Left lobe of liver (tissue), 2 donors: ENCODE measurements around the gene CAMTA1. TPM values are rescaled to one million over a fixed set of nuclear protein-coding genes. Genes with fewer than 3 reads are reported as not detected.

Source experiments
- ATAC-seq: fragments of 200-7000 bp; cut with Tn5 transposase; one replicate; pipeline ENCODE4 v1.9.1; 2020; ENCODE audit warnings: mild to moderate bottlenecking, moderate library complexity
- DNase-seq: peaks from one replicate; pipeline ENCODE4 v3.0.0-alpha.2; 2020; ENCODE audit warnings: low spot score
- total RNA-seq: library from RNA; stranded (reverse); gene quantifications from one replicate; pipeline ENCODE4 v1.2.1, GENCODE V29; 2021
- donor health status: DM: no; HTN: no; CAD: no; lungs with moderate emphysema.
- donor health status: DM: no; HTN: yes; CAD: no.

Gene CAMTA1
- total RNA-seq, 1 donor from 2014 or later: 33.6 TPM

GRCh38 chr1:6923012-6923411 lies 137.8 kb downstream of the CAMTA1 start:
- no peak for DNase-seq
- ATAC-seq: no peak

DNA sequence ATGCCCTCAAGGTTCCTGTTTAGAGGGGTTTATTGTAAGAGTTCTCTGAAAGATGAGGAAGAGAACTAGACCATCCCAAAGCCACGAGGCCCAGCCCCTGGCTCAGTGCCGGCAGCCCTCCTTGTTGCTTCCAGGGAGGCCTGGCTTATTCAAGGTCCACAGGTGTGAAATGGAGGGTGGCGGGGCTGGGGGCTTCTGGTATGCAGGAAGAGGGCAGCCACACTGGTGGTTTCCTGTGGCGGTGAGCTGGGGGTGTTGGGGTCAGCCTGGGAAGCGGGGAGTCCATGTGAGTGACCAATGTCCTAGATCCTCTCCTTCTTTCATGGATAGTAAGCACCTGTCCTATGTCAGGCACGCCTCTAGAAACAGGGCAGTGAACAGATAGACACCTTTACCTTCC lies 138.2 kb downstream of the CAMTA1 start:
- no peak for ATAC-seq
- DNase-seq: no peak

DNA sequence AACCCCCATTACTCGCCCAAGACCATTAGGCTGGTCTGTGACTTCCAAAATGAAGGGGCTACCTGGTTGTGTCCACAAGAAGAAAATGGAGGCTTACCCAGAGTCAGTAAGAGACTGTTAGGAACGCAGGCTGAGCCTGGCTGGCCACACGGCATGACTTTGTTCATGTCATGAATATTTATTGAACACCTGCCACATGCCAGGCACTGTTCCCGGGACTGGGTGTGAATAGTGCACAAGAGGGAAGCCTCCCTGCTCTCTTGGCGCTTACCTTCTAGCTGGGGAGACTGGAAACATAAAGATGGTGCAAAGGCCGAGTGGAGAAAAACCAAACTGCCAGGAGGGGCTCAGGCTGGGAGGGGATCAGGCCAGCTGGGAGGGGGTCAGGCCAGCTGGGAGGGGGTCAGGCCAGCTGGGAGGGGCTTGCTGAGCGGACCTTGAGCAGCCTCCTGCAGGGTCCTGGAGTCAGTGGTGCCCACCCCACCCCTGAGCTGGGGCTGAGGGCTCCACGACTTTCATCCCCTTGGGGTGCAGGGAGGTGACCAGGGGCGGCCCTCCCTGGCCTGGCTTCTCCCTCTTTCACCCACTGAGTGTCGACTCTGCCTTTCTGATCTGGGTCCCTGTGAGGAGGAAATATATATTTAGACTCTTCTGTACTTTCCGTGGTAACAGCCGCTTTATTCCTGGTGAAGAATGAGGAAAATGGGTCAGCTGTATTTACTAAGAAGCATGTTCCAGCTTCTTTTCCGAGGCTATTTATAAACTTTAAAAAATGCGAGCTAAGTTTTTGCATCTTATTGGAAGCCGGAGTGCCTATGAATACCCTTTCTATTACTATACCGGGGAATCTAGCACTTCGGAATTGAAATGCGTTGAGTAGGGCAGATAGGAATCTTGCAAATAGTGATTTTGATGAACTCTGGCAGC lies 139.0 kb downstream of the CAMTA1 start:
- no peak for DNase-seq
- no peak for ATAC-seq

GRCh38 chr1:6924891-6925290 lies 139.6 kb downstream of the CAMTA1 start:
- DNase-seq: no peak

GRCh38 chr1:6927626-6928025 lies 142.4 kb downstream of the CAMTA1 start:
- no peak for ATAC-seq
- DNase-seq: no peak

More at GRCh38 chr1:6924891-6925290, 139.6 kb downstream of the CAMTA1 start:
- no peak for ATAC-seq

- ATAC-seq (no peak), DNase-seq (no peak)
Measured at GRCh38 chr1:6928106-6928885, 143.0 kb downstream of the CAMTA1 start.

DNA sequence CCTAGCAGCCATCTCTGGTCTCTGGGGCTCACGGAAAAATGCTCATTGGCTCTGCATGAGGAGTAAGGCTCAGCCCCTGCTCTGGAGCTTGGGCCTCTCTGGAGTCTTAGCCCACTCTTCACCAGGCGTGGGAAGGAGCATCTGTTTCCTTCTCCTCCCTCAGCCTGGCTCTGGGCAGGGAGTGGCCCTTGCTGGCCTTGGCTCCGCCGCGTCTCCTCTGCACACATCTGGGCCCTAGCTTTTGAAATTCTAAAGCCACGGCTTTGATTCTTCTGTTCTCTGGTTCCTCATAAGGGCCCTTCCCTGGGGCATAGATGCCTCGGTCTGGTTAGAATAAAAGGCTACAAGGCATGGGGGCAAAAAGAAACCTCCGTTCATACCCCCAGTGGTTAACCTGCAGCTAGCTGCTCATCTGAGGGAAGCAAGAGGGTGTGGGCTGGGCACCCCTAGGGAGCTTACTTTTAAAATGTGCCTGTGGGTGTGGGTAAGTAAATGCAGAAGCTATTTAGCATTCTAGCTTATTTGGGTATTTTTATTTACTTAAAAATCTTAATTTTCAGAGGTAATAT lies 145.6 kb downstream of the CAMTA1 start:
- ATAC-seq (no peak), DNase-seq (no peak)

- no peak for DNase-seq
- no peak for ATAC-seq
Measured at GRCh38 chr1:6935361-6935883, 150.2 kb downstream of the CAMTA1 start.

- DNase-seq (no peak), ATAC-seq (no peak)
Measured at GRCh38 chr1:6935911-6936690, 150.8 kb downstream of the CAMTA1 start.

DNA sequence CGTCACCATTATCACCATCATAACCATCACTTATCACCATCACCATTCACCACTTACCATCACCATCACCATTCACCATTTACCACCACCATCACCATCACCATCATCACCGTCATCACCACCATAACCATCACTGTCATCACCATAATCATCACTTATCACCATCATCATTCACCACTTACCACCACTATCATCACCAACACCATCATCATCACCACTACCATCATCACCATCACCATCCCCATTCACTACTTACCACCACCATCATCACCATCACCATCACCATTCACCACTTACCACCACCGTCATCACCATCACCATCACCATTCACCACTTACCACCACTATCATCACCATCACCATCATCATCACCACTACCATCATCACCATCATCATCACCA lies 151.8 kb downstream of the CAMTA1 start:
- ATAC-seq: no peak
- DNase-seq: no peak

DNA sequence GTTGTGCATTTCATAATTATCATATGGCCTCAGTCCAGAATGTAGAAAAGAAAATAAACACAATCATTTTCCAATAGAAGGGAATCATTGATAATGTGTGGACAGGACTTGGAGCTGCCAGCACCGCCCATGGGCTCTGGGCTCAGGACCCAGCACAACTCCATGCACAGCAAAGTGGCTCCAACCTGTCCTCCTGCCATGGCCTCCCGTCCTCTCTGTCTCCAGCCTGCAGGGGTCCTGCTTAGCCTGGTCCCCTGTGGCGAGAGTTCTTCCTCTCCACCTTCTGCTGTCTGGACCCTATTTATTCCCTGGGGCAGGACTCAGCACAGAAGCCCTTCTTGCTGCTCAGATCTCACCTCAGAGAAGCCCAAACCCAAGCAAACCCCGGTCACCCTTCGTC lies 154.1 kb downstream of the CAMTA1 start:
- DNase-seq: no peak
- ATAC-seq: no peak

DNA sequence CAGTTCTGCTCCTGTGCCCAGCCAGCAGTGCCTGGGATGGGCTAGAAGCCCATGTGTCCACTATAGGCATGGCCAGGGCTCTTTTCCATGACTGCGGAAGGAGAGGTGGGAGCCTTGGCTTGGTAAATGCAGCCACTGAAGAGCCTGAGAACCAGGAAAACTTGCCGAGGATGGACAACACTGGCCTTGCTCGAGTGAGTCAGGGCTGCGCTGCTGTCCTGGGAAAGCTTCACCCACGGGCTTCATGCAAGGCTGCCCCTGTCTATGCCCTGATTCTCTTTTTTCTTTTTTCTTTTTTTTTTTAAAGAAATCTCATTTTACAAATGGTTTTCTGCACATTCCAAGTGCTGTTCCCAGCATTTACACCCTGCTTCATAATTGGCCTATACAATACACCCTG lies 156.5 kb downstream of the CAMTA1 start:
- no peak for ATAC-seq
- no peak for DNase-seq

- ATAC-seq (no peak), DNase-seq (no peak)
Measured at GRCh38 chr1:6942990-6943389, 157.7 kb downstream of the CAMTA1 start.

DNA sequence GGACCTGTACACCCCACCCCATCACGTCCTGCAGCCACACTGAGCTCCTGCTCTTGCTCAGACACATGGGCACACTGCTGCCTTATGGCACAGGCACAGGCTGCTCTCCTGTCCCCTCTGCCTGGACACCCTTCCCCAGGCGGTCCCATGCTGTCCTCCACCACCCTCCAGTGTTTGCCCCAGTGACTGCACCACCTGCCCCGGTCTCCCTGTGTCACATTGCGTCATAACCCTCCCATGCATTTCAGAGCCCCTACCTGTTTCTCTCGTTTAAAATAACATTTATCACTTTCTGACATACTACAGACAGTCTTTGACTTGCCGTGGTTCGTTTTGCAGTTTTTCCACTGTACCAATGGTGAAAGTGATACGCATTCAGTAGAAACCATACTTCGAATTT lies 159.2 kb downstream of the CAMTA1 start:
- ATAC-seq: no peak
- DNase-seq: no peak

- DNase-seq: no peak
- ATAC-seq: no peak
Measured at GRCh38 chr1:6947952-6948351, 162.7 kb downstream of the CAMTA1 start.

DNA sequence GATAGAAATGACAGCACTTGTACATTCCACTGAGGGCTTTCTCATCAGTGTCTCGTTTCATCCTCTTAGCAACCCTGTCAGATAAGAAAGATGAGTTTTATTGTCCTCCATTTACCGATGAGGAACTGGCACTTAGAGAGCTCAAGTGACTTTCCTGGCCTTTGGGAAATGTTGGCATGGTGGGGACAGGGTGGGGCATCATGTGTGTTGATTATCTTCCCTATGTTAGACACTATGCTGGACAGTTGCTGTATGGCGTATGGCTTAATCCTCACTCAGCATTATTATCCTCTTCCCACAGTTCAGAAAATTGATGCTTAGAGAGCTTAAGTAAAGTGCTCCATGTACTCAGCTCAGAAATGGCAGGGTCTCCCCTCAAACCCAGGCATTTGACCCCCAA lies 163.2 kb downstream of the CAMTA1 start:
- ATAC-seq (no peak), DNase-seq (no peak)

DNA sequence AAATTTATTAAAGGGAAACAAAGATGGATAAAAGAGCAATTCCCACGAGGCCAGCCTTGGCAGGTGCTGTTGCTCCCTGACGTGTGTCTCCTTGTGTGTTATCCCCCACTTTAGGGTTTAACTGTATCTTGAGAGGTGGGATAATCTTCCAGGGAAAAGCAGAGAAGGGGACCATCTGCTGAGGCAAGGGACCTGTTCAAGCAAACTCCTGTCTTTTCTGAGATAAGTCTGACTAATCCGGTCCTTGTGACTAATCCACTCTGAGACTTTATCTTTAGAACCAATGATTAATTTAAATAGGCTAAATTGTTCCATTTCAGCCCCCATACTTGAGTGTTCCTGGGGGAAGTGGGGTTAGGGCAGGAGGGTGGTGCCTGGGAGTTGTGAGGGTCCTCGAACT lies 163.6 kb downstream of the CAMTA1 start:
- no peak for DNase-seq
- ATAC-seq: no peak

- ATAC-seq (no peak), DNase-seq (no peak)
Measured at GRCh38 chr1:6950001-6950765, 164.9 kb downstream of the CAMTA1 start.

DNA sequence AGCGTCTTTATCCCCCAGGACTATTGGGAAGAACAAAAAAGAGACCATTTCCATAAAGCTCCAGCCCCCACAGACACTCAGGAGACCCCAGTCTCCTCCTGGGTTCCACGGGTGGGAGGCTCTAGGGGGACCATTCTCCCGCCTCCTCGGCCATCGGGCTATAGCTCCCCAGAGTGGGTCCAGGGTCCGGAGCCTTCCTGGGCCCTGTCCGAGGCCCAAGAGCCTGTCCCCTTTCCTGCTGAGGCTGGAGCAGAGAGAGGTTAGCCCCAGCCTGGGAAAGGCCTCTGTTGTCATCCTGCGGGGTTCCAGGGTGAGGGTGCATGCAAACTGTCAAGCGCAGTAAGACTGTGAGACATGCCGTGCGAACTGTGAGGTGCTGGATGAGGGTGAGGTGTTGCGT lies 166.3 kb downstream of the CAMTA1 start:
- DNase-seq (no peak), ATAC-seq (no peak)

DNA sequence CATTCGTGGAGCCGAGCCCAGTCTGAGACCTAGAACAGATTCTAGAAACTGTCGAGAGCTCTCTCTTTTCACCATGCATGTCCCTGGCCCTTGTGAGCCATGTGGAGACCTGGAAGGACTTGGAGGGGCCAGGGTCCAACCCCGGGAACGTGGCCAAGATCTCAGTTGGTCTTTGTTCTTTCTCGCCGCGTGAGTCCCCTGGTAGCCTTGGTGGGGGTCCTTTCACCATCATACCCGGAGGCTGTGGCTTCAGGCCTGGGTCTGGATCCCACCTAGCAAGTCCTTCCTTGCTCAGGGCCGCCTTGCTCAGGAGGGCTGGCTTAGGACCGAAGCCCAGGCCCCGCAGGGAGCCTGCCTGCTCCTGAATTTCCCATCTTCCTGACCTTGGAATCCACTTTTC lies 168.0 kb downstream of the CAMTA1 start:
- ATAC-seq (no peak), DNase-seq (no peak)
